GM19372 (cell line): ENCODE measurements around the gene ADAM23.

Experiments used
- ATAC-seq: cut with Tn5 transposase; IDR thresholded peaks from one replicate; pipeline ENCODE4 v1.9.1; 2021; ENCODE audit warnings: mild to moderate bottlenecking, low read depth, moderate library complexity; ENCODE audit not compliant: unreplicated experiment

Gene ADAM23

GRCh38 chr2:206442474-206442832, 879 bp upstream of the ADAM23 start:
- no peak for ATAC-seq

- ATAC-seq: peak; percentile 56
Measured at GRCh38 chr2:206443735-206444527, 599 bp downstream of the ADAM23 start.

GRCh38 chr2:206445948-206446347, 2.6 kb downstream of the ADAM23 start:
- no peak for ATAC-seq

GRCh38 chr2:206452242-206452641, 8.9 kb downstream of the ADAM23 start:
- ATAC-seq: no peak

- no peak for ATAC-seq
Measured at GRCh38 chr2:206452750-206453149, 9.4 kb downstream of the ADAM23 start.

- no peak for ATAC-seq
Measured at GRCh38 chr2:206456078-206456754, 12.9 kb downstream of the ADAM23 start.

GRCh38 chr2:206457188-206457634, 13.9 kb downstream of the ADAM23 start:
- ATAC-seq: peak; percentile 88

DNA sequence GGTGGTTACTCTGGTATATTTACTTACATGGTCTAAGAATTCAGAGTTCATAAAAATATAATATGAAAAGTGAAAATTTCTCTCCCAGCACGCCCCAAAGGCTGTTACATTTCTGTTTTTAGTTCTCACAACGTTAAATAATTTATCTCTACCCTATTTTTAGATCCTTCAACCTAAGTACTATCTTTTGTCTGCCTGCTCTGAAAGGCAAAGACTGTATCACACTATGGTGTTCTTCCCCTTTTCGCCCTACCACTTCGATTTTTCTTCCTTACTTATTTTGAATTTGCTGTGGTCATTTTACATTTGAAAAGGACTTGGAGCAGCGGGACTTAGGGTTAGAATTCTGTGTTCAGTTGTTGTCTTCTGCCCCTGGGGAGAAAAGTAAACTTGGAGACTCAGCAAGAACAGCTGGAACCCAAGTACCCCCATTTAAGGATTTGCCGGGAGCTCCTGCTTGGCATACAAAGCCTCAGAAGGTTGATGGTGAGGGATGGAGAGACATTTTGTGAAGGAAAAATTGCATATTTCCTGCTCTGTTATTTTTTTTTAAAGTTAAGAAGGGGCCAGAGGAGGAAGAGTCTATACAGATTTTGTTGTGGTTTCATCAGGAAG, 19.0 kb downstream of the ADAM23 start:
- no peak for ATAC-seq

- ATAC-seq: no peak
Measured at GRCh38 chr2:206463685-206464084, 20.4 kb downstream of the ADAM23 start.

GRCh38 chr2:206464597-206464996, 21.3 kb downstream of the ADAM23 start:
- ATAC-seq: no peak

GRCh38 chr2:206471524-206472062, 28.3 kb downstream of the ADAM23 start:
- no peak for ATAC-seq

GRCh38 chr2:206472094-206472493, 28.8 kb downstream of the ADAM23 start:
- ATAC-seq: no peak

GRCh38 chr2:206474099-206474498, 30.8 kb downstream of the ADAM23 start:
- ATAC-seq: no peak

- no peak for ATAC-seq
Measured at GRCh38 chr2:206477296-206477695, 34.0 kb downstream of the ADAM23 start.

DNA sequence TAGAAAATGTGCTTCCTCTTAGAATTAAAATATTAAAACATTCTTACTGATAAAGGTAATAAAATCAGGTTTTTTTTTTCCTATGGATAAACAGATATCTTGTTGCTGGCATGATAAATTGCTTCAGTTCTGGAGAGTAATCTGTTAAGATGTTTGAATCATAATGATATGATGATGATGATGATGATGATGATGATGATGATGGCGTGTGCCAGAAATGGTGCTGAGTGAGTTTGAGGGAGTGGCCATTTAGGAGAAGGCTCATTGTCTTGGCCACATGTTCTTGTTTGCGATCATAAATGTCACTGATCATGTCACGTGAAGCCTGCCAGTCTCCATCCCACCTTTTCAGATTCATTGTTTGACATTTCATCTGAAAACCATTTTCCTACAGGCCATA, 35.0 kb downstream of the ADAM23 start:
- no peak for ATAC-seq

DNA sequence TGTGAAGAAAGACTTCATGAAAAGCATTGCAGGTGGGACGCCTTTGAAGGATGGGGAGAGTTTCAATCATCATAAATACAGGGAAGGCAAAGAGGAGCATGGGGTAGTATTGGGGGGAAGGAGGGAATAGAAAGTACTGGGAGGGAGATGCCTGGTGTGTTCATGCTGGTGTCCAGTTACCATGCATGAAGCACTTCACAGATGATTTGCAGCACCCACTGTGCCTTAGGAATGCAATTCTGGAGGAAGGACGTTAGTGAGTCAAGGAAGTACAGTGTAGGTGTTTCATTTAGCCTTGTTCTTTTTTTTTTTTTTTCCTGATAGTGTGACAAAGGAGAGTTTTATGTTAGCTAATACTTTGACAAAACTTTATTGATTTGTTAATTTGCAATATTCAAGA, 36.8 kb downstream of the ADAM23 start:
- no peak for ATAC-seq

- no peak for ATAC-seq
Measured at GRCh38 chr2:206480620-206481019, 37.3 kb downstream of the ADAM23 start.

GRCh38 chr2:206481056-206481455, 37.7 kb downstream of the ADAM23 start:
- ATAC-seq: no peak

DNA sequence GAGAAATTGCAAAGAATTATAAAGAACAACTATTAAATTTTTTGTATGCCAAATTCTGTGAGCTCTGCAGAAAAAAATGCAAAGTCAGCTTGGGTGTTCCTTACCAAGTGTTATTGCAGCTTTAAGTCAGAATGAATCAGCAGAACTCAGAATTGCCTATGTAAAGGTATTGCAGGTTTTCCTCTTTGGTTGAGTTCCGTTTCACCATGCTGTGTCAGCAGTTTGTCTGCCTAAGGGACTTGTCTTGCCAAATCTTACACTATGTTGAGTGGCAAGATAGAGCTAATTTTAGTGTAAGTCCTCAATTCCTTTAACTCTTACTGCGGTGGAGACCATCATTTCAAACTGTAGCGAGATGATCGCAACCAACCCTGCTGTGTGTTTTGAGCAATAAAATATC, 38.8 kb downstream of the ADAM23 start:
- ATAC-seq: no peak

GRCh38 chr2:206482633-206483032, 39.3 kb downstream of the ADAM23 start:
- ATAC-seq: no peak

- no peak for ATAC-seq
Measured at GRCh38 chr2:206488053-206488452, 44.7 kb downstream of the ADAM23 start.
